ENCODE data around the gene PPARGC1A.

The PPARGC1A gene

GRCh38 chr4:23838131-23838530, 51.7 kb downstream of the PPARGC1A start:
- DNase-seq (ENCODE audit: low spot score), result no peak

DNA sequence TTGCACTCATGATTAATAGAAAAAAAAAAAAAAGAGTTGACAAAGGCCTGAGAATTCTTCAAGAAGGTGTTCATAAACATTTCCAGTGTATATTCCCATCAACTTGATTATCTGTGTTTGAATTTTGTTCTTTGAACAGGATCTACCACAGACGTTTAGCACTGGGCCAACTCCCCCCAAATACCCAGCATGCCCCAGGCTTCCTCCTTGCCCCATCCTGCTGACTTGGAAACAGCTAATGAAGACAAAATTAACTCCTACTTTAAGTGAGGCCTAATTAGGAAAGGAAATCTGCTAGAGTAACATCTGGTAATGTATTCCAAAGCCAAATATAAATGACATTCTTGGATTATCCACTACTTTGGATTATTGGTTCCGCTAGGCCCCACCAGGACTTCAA, 52.5 kb downstream of the PPARGC1A start:
- DNase-seq (ENCODE audit: low spot score), result no peak

- no peak for DNase-seq (ENCODE audit: low spot score)
These were observed 53.9 kb downstream of the PPARGC1A start for GRCh38 chr4:23835774-23836478.

GRCh38 chr4:23828779-23829178, 61.1 kb downstream of the PPARGC1A start:
- DNase-seq (ENCODE audit: low spot score), result no peak

GRCh38 chr4:23828020-23828715, 61.7 kb downstream of the PPARGC1A start:
- DNase-seq (ENCODE audit: low spot score), result no peak

GRCh38 chr4:23822181-23822580, 67.7 kb downstream of the PPARGC1A start:
- no peak for DNase-seq (ENCODE audit: low spot score)

DNA sequence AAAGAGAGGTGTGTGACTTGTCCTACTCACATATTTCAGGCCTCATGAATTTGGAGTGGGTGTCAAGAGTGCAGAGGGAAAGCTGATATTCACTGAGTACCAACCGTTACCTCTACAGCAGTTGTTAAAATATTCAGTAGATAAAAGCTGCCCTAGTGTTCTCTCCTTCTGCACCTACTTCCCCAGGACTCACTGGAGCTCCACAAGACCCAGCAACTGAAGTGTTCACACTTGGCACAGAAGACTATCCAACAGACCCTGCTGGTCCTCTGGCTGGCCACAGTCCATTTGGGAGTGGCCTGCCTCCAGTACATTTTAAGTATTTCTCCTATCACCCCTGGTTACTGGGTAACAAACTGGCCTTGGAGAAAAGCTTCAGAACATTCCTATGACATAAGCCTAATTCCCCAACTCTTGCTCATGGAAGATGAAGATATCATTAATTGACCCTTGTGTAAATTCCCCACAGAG, 70.8 kb downstream of the PPARGC1A start:
- no peak for DNase-seq (ENCODE audit: low spot score)

GRCh38 chr4:23818097-23818885, 71.6 kb downstream of the PPARGC1A start:
- no peak for DNase-seq (ENCODE audit: low spot score)

DNA sequence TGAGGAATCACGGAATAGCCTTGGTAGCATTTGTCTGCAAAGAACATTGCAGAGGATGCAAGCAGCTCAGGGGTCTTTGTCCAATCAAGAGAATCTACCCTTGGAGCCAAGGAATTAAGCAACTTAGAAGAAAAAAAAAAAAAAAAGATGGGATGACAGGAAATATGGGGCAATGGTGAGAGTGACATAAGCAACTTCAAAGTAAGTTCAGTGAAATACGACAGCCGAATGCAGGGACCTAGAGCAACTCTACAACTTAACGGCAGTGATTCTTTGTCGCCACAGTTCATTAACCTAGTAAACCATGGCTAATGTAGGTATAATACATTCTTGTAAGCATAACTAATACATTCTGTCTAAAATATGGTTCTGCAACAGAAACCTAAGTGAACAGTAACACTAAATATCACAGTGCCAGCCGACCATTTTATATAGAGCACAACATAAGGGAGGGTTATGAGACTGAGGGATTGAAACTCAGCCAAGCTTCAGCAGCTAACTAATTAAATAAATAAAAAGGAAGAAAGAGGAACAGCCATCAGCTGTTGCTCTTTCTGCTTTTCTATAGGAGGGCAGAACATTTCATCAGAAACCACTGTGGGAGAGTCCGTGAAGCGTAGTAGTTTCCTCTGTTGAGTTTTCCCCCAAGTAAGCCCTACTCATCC, 74.7 kb downstream of the PPARGC1A start:
- no peak for DNase-seq (ENCODE audit: low spot score)

- no peak for DNase-seq (ENCODE audit: low spot score)
These were observed 75.3 kb downstream of the PPARGC1A start for GRCh38 chr4:23814587-23814986.

- DNase-seq (ENCODE audit: low spot score), result no peak
These were observed 78.7 kb downstream of the PPARGC1A start for GRCh38 chr4:23811161-23811560.

DNA sequence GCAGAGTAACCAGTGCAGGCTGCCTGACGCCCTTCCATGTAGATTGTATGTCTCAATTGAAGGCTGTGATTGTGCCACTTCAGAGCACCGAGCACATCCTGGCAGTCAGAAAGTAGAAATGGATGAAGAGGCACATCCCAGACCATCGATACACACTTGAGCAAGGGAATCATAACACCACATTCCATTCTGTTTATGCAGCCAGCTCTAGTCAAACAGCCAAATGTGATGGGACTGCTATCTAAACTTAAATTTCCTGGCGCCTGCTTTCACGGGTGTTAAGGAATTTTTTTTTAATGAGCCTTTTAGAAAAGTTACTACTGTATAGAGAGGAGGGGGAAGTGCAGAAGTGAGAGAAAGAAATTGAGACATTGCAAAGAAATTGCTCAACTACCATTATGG, 84.4 kb downstream of the PPARGC1A start:
- no peak for DNase-seq (ENCODE audit: low spot score)

- no peak for DNase-seq (ENCODE audit: low spot score)
These were observed 100.1 kb downstream of the PPARGC1A start for GRCh38 chr4:23789762-23790161.

DNA sequence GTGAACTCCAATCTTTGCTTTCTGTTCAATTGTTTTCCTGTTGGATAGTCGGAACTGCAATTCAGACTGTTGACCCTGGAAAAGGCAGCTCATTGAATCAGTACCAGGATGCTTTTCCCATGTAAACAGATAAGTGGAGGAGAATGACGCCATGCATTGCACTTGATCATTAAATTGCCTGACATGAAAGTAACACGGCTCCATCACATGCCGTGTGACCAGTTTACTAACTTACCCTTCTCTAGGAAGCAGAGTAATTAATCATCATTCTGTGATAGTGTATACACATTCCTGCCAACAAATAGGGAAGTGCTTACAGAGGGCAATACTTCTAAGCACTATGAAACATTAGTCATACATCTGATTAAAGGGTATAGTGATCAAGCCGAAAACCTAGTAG, 101.4 kb downstream of the PPARGC1A start:
- no peak for DNase-seq (ENCODE audit: low spot score)

DNA sequence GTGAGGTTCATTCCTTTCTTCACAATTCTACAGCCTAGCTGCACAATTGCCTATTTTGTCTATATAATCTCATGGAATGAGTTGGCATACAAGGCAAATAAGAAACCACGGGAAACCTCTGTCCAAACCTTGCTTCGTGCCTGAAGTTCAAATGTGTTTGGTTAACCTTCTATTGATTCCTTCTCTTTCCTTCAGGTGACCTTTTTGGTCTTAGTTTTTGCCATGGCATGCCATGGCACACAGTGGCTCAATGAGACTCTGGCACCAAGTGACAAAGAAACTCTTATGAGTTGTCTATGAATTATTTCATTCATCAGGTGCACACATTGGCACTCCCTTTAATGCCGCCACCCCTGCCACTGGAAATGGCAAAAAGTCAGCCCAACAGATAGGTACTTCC, 101.8 kb downstream of the PPARGC1A start:
- no peak for DNase-seq (ENCODE audit: low spot score)

- no peak for DNase-seq (ENCODE audit: low spot score)
These were observed 106.9 kb downstream of the PPARGC1A start for GRCh38 chr4:23782778-23783437.

GRCh38 chr4:23779839-23780238, 110.0 kb downstream of the PPARGC1A start:
- DNase-seq (ENCODE audit: low spot score), result no peak

- DNase-seq (ENCODE audit: low spot score), result no peak
These were observed 110.4 kb downstream of the PPARGC1A start for GRCh38 chr4:23779422-23779821.

DNA sequence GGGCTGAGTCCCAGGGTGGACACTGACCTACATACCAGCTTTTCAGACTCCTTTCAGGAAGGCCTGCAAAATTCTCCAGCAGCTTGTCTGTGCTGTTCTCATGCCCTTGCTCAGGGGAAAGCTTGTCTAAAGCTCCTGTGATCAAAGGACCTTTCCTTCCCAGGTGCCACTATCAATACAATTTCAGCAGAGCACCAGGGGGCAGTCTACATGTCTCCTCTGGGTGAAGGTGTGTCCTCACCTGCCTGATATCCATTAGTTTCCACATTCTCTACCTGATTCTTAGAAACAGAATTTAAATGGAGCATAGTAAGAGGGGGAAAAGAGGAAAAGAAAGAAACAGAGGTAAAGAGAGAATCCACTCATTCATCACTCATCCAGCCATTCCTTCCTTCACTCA, 114.2 kb downstream of the PPARGC1A start:
- DNase-seq (ENCODE audit: low spot score), result no peak

- DNase-seq (ENCODE audit: low spot score), result no peak
These were observed 114.9 kb downstream of the PPARGC1A start for GRCh38 chr4:23774909-23775308.

- DNase-seq (ENCODE audit: low spot score), result no peak
These were observed 115.8 kb downstream of the PPARGC1A start for GRCh38 chr4:23773884-23774636.
